Stimulated activated CD4-positive, alpha-beta T cell treated with anti-CD3 and anti-CD28 coated beads, Interleukin-15, amount 100 ng/mL, for 48 hours (primary cell): ENCODE data around the gene FGFR3.

Experiments
- DNase-seq, 2 donors: peaks; one replicate each; pipeline ENCODE4 v3.0.0-alpha.2; 2020; ENCODE audit warnings: low read depth in 2 of 2

Gene FGFR3

DNA sequence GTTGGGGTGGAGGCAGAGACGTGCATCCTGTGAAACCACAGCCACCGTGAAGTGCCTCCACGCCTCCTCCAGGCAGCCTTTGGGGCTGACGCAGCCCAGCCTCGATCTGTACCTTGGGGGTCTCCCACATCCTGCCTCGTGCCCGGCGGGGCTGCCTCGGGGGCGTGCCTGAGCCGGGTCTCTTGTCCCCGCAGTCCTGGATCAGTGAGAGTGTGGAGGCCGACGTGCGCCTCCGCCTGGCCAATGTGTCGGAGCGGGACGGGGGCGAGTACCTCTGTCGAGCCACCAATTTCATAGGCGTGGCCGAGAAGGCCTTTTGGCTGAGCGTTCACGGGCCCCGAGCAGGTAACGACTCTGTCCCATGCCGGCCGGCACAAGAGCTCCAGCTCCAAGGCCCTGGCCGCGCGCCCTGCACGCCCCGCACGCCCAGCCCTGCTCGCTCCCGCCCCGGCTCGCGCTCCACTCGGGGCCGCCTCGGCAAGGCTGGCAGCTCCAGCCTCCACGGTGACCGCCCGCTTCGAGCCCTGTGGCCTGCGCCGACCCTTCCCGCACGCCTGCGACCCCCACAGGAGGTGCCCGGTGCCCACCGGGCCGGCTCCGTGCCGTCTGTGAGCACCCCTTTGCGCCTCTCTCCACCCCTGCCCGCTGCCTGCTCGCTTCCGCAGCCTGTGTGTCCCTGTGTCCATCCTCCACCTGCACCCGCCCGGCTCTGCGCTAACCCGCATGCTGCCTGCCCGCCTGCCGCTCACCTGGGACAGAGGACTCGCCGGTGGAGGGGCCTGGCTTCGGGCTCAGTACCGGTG, 9.8 kb downstream of the FGFR3 start:
- no peak for DNase-seq

DNA sequence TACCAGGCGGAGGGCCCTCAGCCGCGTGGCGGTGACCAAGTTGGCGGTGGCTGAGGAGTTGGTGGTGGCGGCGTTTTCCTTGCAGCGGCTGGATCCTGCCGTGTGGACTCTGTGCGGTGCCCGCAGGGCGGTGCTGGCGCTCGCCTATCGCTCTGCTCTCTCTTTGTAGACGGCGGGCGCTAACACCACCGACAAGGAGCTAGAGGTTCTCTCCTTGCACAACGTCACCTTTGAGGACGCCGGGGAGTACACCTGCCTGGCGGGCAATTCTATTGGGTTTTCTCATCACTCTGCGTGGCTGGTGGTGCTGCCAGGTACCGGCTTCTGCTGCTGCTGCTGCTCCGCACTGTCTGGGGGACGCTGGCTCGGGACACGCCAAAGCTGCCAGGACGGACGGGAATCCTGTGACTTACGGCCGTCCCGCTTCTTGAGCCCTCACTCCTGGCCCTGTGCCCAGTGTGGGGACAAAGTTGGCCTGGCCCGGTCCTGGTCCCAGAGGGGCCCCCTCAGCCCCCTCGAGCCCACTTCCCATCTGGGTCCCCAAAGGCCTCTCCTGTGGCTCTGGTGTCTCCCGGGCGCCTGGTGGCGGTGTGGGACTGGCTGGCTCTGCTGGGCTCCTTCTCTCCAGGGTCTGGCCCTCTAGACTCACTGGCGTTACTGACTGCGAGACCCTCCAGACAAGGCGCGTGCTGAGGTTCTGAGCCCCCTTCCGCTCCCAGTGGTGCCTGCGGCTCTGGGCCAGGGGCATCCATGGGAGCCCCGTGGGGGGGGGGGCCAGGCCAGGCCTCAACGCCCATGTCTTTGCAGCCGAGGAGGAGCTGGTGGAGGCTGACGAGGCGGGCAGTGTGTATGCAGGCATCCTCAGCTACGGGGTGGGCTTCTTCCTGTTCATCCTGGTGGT, 10.7 kb downstream of the FGFR3 start:
- DNase-seq: no peak

DNA sequence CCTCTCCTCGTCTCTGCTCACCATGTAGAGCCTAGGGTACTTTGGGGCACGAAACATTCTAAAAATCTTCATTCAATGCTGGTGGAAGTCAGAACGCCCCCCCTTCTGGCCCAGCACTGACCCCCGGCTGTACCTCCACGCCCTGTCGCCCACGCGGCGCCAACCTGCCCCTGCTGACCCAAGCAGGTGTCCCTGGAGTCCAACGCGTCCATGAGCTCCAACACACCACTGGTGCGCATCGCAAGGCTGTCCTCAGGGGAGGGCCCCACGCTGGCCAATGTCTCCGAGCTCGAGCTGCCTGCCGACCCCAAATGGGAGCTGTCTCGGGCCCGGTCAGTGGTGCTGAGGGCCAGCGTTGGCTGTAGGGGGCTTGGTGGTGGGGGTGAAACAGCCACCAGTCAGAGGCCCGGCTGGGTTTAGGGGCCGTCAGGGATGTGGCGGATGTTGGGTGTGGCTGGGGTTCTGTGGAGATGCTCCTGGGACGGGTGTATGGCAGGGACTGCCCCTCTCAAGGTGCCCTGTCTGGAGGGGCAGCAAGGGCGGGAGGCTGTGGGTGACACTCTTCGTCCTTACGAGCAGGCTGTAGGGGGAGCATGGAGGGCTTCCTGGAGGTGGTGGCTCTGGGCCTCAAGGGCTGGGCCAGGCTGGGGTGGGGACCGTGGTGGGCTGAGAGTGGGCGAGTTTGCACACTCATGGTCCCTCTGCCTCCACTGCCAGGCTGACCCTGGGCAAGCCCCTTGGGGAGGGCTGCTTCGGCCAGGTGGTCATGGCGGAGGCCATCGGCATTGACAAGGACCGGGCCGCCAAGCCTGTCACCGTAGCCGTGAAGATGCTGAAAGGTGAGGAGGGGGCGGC, 11.8 kb downstream of the FGFR3 start:
- DNase-seq: no peak

DNA sequence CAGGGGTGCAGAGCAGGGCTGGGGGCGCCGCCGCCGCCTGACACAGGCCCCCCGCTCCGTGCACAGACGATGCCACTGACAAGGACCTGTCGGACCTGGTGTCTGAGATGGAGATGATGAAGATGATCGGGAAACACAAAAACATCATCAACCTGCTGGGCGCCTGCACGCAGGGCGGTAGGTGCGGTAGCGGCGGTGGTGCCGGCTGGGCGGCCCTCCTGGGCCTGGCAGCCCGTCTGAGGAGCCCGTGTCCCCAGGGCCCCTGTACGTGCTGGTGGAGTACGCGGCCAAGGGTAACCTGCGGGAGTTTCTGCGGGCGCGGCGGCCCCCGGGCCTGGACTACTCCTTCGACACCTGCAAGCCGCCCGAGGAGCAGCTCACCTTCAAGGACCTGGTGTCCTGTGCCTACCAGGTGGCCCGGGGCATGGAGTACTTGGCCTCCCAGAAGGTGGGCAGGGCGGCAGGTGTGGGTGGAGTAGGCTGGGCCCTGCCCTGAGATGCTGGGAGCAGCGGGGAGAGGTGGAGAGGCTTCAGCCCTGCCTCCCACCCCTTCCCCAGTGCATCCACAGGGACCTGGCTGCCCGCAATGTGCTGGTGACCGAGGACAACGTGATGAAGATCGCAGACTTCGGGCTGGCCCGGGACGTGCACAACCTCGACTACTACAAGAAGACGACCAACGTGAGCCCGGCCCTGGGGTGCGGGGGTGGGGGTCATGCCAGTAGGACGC, 12.6 kb downstream of the FGFR3 start:
- DNase-seq: no peak

DNA sequence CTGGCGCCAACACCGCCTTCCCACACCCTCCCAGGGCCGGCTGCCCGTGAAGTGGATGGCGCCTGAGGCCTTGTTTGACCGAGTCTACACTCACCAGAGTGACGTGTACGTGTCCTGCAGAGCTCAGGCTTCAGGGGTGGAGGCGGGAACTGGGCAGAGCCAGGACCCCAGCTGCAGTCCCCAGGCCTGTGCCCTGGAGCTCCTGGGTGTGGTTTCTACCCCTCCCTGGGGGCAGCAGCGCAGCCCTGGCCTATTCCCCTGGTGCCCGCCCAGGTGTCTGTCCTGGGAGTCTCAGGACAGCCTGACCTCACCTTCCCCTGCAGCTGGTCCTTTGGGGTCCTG, 13.1 kb downstream of the FGFR3 start:
- no peak for DNase-seq

DNA sequence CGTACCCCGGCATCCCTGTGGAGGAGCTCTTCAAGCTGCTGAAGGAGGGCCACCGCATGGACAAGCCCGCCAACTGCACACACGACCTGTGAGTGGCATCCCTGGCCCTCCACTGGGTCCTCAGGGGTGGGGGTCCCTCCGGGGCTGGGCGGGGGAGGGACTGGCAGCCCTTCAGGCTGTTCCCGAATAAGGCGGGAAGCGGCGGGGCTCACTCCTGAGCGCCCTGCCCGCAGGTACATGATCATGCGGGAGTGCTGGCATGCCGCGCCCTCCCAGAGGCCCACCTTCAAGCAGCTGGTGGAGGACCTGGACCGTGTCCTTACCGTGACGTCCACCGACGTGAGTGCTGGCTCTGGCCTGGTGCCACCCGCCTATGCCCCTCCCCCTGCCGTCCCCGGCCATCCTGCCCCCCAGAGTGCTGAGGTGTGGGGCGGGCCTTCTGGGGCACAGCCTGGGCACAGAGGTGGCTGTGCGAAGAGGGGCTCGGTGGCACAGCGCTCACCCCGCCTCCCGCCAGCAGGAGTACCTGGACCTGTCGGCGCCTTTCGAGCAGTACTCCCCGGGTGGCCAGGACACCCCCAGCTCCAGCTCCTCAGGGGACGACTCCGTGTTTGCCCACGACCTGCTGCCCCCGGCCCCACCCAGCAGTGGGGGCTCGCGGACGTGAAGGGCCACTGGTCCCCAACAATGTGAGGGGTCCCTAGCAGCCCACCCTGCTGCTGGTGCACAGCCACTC, 13.7 kb downstream of the FGFR3 start:
- DNase-seq: no peak

DNA sequence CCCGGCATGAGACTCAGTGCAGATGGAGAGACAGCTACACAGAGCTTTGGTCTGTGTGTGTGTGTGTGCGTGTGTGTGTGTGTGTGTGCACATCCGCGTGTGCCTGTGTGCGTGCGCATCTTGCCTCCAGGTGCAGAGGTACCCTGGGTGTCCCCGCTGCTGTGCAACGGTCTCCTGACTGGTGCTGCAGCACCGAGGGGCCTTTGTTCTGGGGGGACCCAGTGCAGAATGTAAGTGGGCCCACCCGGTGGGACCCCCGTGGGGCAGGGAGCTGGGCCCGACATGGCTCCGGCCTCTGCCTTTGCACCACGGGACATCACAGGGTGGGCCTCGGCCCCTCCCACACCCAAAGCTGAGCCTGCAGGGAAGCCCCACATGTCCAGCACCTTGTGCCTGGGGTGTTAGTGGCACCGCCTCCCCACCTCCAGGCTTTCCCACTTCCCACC, 14.3 kb downstream of the FGFR3 start:
- no peak for DNase-seq

DNA sequence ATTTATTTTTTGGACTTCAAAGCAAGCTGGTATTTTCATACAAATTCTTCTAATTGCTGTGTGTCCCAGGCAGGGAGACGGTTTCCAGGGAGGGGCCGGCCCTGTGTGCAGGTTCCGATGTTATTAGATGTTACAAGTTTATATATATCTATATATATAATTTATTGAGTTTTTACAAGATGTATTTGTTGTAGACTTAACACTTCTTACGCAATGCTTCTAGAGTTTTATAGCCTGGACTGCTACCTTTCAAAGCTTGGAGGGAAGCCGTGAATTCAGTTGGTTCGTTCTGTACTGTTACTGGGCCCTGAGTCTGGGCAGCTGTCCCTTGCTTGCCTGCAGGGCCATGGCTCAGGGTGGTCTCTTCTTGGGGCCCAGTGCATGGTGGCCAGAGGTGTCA, 15.3 kb downstream of the FGFR3 start:
- DNase-seq: no peak

DNA sequence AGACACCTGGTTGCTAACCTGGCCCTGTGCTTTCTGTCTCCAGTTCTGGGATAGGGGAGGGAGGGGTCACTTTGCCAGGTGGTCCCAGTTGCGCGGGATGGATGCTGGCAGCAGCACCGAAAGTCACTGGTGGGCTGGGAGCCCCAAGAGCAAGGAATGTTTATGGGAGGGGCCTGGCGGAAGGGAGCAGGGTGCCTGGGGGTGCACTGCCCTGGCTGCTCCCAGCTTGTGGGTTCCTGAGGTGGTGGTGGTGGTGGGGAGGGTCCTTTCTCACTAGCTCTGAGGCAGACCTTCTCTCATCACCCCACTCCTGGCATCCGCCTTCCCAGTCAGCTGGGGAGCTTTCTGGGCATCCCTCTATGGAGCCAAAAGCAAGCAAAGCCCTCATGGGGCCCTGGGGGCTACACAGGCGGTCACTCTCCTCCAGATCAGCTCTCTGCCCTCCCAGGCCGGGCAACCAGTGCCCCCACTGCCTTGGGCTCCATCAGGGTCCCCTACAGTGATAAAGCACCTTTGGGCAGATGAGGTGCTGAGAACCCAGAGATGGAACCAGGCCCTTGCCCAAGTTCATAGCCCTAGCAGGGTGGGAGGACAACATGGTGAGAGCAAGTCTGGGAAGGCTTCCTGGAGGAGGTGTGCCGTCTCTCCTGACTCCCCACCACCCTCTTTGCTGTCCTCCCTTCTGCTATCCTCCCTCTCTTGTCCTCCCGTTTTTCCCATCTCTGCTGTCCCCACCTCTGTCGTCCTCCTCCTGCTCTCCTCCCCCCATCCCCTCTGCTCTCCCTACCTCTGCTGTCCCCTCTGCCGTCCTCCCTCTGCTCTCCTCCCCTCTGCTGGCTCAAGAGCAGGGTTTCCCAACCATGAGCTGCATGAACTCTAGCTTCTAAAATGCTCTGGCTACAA, 16.0 kb downstream of the FGFR3 start:
- no peak for DNase-seq

DNA sequence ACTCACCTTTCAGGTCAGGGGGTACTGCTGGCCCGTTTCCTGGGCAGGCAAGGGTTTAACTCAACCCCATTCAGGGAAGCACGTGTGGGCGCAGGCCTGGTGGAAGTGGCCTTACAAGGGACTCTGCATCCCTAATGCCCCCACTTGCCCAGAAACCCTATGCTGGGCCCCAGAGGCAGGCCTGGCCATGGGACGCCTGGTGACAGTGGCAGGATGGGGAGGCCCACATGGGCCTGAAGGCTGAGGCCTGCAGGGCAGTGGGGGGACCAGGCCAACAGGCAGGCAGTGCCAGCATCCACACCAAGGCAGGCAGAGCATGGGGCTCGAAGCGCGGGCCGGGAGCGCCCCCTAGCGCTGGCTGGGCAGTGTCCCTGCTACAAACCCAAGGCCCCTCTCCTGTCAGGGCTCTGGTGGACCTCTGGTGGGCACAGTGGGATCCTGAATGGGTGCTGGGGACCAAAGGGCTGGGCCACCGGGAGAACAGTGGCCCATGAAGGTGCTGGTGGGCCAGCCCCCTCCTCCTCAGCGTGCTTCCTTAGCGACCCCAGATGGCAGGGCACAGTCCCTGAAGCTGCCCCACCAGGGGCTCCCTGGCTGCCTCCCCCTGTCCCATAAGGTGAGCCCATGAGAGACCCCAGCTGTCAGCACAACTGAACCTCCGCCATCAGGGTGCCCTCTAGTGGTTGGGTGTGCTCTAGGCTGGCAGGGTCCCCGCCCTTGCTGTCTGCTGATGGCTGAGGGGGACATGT, 16.8 kb downstream of the FGFR3 start:
- peak; percentile 50 to 65 for DNase-seq

DNA sequence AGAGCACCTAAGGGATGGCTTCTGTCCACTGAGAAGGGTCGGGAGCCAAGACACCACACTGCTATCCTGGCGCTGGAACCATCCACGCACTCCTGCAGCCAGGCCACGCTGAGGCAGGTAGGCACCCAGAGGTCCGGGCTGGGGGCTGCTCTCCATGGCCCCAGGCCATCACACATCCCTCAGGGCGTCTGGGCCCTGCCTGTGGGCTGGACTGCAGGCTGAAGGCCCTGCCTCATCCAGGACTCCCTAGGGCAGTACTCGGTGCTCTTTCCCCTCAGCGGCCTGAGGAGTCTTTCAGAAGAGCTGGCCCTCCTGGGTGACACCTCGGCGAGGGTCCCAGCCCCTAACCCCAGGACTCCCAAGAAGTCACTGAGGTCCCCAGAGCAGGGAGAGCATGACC, 17.7 kb downstream of the FGFR3 start:
- DNase-seq: no peak

DNA sequence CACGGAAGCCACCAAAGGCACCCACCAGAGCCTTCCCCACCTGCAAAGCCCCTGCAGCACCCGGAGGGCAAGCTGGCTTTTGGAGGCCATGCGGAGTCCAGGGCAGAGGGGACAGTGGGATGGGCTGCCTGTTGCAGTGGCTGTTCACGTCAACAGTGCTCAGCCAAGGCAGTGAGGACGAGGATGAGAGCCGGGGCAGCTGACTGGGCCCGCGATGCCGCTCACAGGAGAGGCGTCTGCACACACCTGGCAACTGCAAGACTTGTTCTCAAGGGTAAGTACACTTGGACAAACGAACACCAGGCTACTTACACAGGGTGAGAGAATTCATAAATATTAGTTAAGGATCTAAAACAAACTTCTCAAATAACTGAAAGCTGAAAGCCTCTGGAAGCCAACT, 19.6 kb downstream of the FGFR3 start:
- no peak for DNase-seq

DNA sequence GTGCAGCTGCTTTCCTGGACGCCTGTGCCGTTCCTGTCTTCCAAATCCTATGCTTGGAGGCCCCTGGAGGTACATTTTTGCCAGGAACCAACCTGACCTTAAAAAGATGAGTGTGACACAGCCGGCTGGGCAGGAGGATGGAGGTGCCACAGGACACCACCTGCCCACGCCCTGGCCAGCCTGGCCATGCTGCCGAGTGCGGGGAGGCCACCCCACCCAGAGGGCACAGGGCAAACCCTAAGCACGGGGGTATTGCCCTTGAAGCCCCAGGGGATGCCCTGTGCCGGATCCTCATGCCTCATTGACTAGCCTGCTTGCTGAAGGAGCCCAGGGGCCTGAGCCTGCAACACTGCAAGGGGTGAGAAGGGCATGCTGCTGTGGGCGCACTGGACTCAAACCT, 20.1 kb downstream of the FGFR3 start:
- no peak for DNase-seq

DNA sequence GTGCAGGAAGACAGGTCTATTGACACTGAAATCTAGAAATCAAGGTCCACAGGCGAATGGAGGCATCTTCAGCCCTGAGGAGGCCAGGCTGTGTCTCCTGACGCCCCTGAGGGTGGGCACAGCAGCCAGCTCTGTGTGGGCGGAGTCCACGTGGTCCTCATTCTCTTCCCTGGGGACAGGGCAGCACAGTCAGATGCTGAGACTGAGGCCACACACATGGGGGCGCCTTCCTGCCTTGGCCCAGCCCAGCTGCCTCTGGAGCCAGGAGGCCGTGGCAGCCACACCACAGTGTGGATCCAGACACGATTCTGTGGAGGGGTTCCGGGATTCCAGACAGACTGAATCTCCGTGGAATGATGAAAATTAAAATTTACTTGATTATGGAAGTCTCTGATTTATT, 20.8 kb downstream of the FGFR3 start:
- no peak for DNase-seq

DNA sequence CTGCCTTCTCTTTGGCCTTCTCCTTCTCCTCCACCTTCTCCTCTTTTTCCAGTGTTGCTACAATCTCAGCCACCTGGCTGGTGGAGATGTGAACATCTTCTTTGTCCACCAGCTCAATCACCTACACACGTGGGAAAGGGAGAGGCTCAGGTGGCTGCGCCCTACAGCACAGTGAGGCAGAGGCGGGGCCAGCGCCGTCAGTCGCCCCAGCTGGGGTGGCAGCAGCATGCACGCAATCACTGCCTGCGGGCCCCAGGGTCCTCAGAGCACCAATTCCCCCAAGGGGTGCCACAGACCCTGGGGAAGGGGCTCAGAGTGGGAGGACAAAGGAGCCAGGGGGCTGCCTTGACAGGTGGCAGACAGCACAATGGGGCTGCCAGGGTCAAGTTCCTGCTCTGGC, 21.4 kb downstream of the FGFR3 start:
- no peak for DNase-seq

DNA sequence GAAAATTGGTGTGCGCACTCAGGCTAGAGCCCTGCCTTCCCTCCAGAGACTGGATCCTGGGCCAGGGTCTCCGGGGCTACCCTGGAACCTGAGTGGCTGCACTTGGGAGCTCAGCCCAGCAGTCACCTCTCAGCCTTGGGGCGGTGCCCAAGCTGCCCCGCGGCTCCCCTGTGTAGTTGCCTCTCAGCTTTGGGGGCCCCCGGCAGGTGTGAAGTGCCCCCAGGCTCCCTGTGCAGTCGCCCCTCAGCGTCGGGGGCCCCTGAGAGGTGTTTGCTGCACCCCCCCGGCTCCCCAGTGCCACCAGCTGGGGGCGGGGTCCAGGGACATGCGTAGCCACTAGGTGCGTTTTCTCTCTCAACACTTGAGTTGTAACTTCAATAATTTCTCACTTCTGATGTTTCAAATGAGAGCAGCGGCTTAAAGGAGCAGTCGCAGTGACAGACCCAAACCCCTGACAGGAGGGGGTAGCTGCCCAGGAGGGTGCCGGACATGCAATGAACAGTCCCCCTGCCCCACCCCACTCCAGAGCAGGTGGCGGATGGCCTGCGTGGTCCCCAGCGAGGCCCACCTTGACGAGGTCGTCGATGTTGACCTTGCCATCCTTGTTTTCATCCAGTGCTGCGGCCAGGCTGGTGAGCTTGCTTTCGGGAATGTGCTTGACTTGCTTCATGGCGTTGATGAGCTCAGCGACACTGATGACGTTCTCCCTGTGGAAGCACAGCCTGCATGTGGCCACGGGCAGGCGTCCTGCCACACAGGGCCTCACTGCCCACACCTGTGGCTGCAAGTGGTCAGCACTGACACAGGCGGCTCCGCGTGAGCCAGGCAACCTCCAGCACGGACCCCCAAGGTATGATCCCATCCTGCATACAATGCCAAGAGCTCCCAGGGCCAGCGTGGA, 22.3 kb downstream of the FGFR3 start:
- DNase-seq: no peak

DNA sequence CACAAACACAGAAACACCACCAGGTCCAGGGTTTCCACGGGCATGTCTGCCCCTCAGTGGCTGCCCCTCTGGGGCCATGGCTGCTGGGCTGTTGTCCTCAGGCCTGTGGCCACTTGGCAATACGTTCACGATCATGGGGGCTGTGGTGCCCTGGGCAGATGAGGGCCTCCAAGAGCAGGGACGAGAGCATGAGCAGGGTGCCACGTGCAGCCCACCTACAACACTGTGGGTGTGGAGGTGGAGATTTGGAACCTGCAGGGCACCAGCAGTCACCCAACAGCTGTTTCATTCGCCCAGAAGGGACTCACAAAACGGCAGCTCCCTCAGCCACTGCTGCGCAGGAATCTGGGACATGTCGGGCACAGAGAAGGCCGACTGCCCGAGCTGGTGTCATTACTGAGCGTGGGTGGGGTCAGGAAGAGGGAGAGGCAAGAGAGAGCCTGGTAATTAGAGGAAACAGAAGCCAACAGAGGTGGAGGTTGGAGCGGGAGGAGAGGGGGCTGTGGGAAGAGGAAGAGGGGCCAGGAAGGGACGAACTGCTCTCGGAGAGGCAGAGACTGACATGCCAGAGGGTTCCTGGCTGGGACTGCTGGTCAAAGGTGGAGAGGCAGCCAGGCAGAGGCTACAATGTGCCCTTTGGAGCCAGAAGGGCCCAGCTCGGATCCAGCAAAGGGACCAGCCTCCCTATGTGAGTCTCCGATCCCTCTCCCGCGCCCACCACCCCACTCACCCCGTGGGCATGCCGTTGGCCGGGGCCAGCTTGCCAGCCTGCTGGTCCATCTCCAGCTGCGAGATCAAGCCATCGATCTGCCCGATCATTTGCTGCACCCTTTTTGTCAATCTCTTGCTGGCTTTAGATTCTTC, 23.1 kb downstream of the FGFR3 start:
- no peak for DNase-seq
